ENCODE results near the gene LYRM7. TPM values are rescaled to one million over a fixed set of nuclear protein-coding genes. Genes with fewer than 3 reads are reported as not detected.
A peak's percentile ranks its signal among the peaks of the same experiment; 100 is the strongest.
"Not testable (repeated sequence)": the region's sequence is repeated elsewhere in the genome, so short reads cannot be mapped to it uniquely, and the experiment has no call there.

Gene LYRM7
- total RNA-seq (10 to 100 TPM; 12.6 to 30.5 TPM), polyA plus RNA-seq (ENCODE audit: insufficient read length in 2 of 2) (10 to 100 TPM; 15.1 to 21.9 TPM)
- long read RNA-seq, donor 1, full-length matches to known transcripts = 8 of 8 reads
- long read RNA-seq, donor 1, partial matches to known transcripts = 0 of 8 reads
- long read RNA-seq, donor 1, other reads (novel, unspliced or antisense) = 0 of 8 reads
- long read RNA-seq, donor 2, full-length matches to known transcripts = 2 of 2 reads
- long read RNA-seq, donor 2, partial matches to known transcripts = 0 of 2 reads
- long read RNA-seq, donor 2, other reads (novel, unspliced or antisense) = 0 of 2 reads
- long read RNA-seq, donor 3, full-length matches to known transcripts = 4 of 4 reads
- long read RNA-seq, donor 3, partial matches to known transcripts = 0 of 4 reads
- long read RNA-seq, donor 3, other reads (novel, unspliced or antisense) = 0 of 4 reads
- long read RNA-seq, donor 4, full-length matches to known transcripts = 2 of 2 reads
- long read RNA-seq, donor 4, partial matches to known transcripts = 0 of 2 reads
- long read RNA-seq, donor 4, other reads (novel, unspliced or antisense) = 0 of 2 reads

GRCh38 chr5:131170540-131171275 is at the start of gene LYRM7:
LYRM7 (plus strand) TSS chr5:131170944; CDS start chr5:131171021, 77 bp downstream.
- WGBS (ENCODE audit: insufficient coverage) = 0% methylated on average over 41 of the region's 42 CpGs
- Histone ChIP-seq H3K27me3 (ENCODE audit: control insufficient read depth, insufficient read depth, low read length) (no peaks in the 10 kb centered on the region), H3K4me3 (ENCODE audit: low read depth, low read length) (peak within 1 kb of the TSS; percentile 78), H3K36me3 (ENCODE audit: control insufficient read depth, insufficient read depth, low read length) (no peaks in the 10 kb centered on the region), H3K9me3 (ENCODE audit: control insufficient read depth, insufficient read depth, low read length) (no peaks in the 10 kb centered on the region), H3K27ac (ENCODE audit: low read depth, low read length) (peak within 1 kb of the TSS; percentile 83), H3K4me1 (ENCODE audit: control insufficient read depth, insufficient read depth, low read length) (peaks cover 8% of the 10 kb centered on the region)
- DNase-seq (ENCODE audit: low read depth in 4 of 6, low spot score in 6 of 6) = peak; percentile 96 to 100 (median 98)

- not testable (repeated sequence) for H3K9me3 ChIP-seq (ENCODE audit: control insufficient read depth, insufficient read depth, low read length); DNase-seq (ENCODE audit: low read depth in 4 of 6, low spot score in 6 of 6); H3K36me3 ChIP-seq (ENCODE audit: control insufficient read depth, insufficient read depth, low read length); H3K4me3 ChIP-seq (ENCODE audit: low read depth, low read length); H3K27me3 ChIP-seq (ENCODE audit: control insufficient read depth, insufficient read depth, low read length); H3K4me1 ChIP-seq (ENCODE audit: control insufficient read depth, insufficient read depth, low read length); H3K27ac ChIP-seq (ENCODE audit: low read depth, low read length)
- WGBS (ENCODE audit: insufficient coverage) = no CpG with 5 or more reads among the region's 2 CpGs
Measured at GRCh38 chr5:131127244-131127643, 43.5 kb upstream of the LYRM7 start.

GRCh38 chr5:131129306-131129705 is 41.4 kb upstream of the LYRM7 start:
- Histone ChIP-seq H3K9me3 (ENCODE audit: control insufficient read depth, insufficient read depth, low read length) (peaks cover 2% of the 10 kb centered on the region), H3K4me1 (ENCODE audit: control insufficient read depth, insufficient read depth, low read length) (no peaks in the 10 kb centered on the region), H3K4me3 (ENCODE audit: low read depth, low read length) (no peak overlapping the region), H3K27ac (ENCODE audit: low read depth, low read length) (no peak overlapping the region), H3K27me3 (ENCODE audit: control insufficient read depth, insufficient read depth, low read length) (no peaks in the 10 kb centered on the region), H3K36me3 (ENCODE audit: control insufficient read depth, insufficient read depth, low read length) (no peaks in the 10 kb centered on the region)
- no CpG with 5 or more reads among the region's 4 CpGs for WGBS (ENCODE audit: insufficient coverage)
- DNase-seq (ENCODE audit: low read depth in 4 of 6, low spot score in 6 of 6) = no peak

GRCh38 chr5:131133091-131133490 is 37.7 kb upstream of the LYRM7 start:
- no CpG with 5 or more reads among the region's 2 CpGs for WGBS (ENCODE audit: insufficient coverage)
- not testable (repeated sequence) for H3K4me1 ChIP-seq (ENCODE audit: control insufficient read depth, insufficient read depth, low read length); DNase-seq (ENCODE audit: low read depth in 4 of 6, low spot score in 6 of 6); H3K4me3 ChIP-seq (ENCODE audit: low read depth, low read length); H3K9me3 ChIP-seq (ENCODE audit: control insufficient read depth, insufficient read depth, low read length); H3K27ac ChIP-seq (ENCODE audit: low read depth, low read length); H3K27me3 ChIP-seq (ENCODE audit: control insufficient read depth, insufficient read depth, low read length); H3K36me3 ChIP-seq (ENCODE audit: control insufficient read depth, insufficient read depth, low read length)

GRCh38 chr5:131138406-131138805 is 32.3 kb upstream of the LYRM7 start:
- H3K27me3 ChIP-seq (ENCODE audit: control insufficient read depth, insufficient read depth, low read length); H3K4me3 ChIP-seq (ENCODE audit: low read depth, low read length); H3K9me3 ChIP-seq (ENCODE audit: control insufficient read depth, insufficient read depth, low read length); H3K36me3 ChIP-seq (ENCODE audit: control insufficient read depth, insufficient read depth, low read length); H3K27ac ChIP-seq (ENCODE audit: low read depth, low read length); H3K4me1 ChIP-seq (ENCODE audit: control insufficient read depth, insufficient read depth, low read length); DNase-seq (ENCODE audit: low read depth in 4 of 6, low spot score in 6 of 6): not testable (repeated sequence)
- WGBS (ENCODE audit: insufficient coverage) = 87% methylated on average over 3 of the region's 5 CpGs

GRCh38 chr5:131139321-131139720 is 31.4 kb upstream of the LYRM7 start:
- no peak overlapping the region for H3K4me3 ChIP-seq (ENCODE audit: low read depth, low read length)
- no peak for DNase-seq (ENCODE audit: low read depth in 4 of 6, low spot score in 6 of 6)
- no peaks in the 10 kb centered on the region for H3K4me1 ChIP-seq (ENCODE audit: control insufficient read depth, insufficient read depth, low read length)
- H3K36me3 ChIP-seq (ENCODE audit: control insufficient read depth, insufficient read depth, low read length) = no peaks in the 10 kb centered on the region
- H3K9me3 ChIP-seq (ENCODE audit: control insufficient read depth, insufficient read depth, low read length) = no peaks in the 10 kb centered on the region
- no peak overlapping the region for H3K27ac ChIP-seq (ENCODE audit: low read depth, low read length)
- no CpG with 5 or more reads among the region's 2 CpGs for WGBS (ENCODE audit: insufficient coverage)
- no peaks in the 10 kb centered on the region for H3K27me3 ChIP-seq (ENCODE audit: control insufficient read depth, insufficient read depth, low read length)

- Histone ChIP-seq H3K9me3 (ENCODE audit: control insufficient read depth, insufficient read depth, low read length) (no peaks in the 10 kb centered on the region), H3K4me3 (ENCODE audit: low read depth, low read length) (no peak overlapping the region), H3K27ac (ENCODE audit: low read depth, low read length) (no peak overlapping the region), H3K36me3 (ENCODE audit: control insufficient read depth, insufficient read depth, low read length) (no peaks in the 10 kb centered on the region), H3K27me3 (ENCODE audit: control insufficient read depth, insufficient read depth, low read length) (no peaks in the 10 kb centered on the region), H3K4me1 (ENCODE audit: control insufficient read depth, insufficient read depth, low read length) (no peaks in the 10 kb centered on the region)
- no peak for DNase-seq (ENCODE audit: low read depth in 4 of 6, low spot score in 6 of 6)
- no CpG with 5 or more reads among the region's 3 CpGs for WGBS (ENCODE audit: insufficient coverage)
Measured at GRCh38 chr5:131142970-131143617, 27.6 kb upstream of the LYRM7 start.

- H3K36me3 ChIP-seq (ENCODE audit: control insufficient read depth, insufficient read depth, low read length) = no peaks in the 10 kb centered on the region
- no peak overlapping the region for H3K27ac ChIP-seq (ENCODE audit: low read depth, low read length)
- no peaks in the 10 kb centered on the region for H3K4me1 ChIP-seq (ENCODE audit: control insufficient read depth, insufficient read depth, low read length)
- no peaks in the 10 kb centered on the region for H3K27me3 ChIP-seq (ENCODE audit: control insufficient read depth, insufficient read depth, low read length)
- no peaks in the 10 kb centered on the region for H3K9me3 ChIP-seq (ENCODE audit: control insufficient read depth, insufficient read depth, low read length)
- no peak for DNase-seq (ENCODE audit: low read depth in 4 of 6, low spot score in 6 of 6)
- no peak overlapping the region for H3K4me3 ChIP-seq (ENCODE audit: low read depth, low read length)
Measured at GRCh38 chr5:131147258-131147657, 23.5 kb upstream of the LYRM7 start.

GRCh38 chr5:131148835-131149234 is 21.9 kb upstream of the LYRM7 start:
- H3K27me3 ChIP-seq (ENCODE audit: control insufficient read depth, insufficient read depth, low read length) = no peaks in the 10 kb centered on the region
- whole genome bisulfite sequencing (ENCODE audit: insufficient coverage) = 82% methylated on average over 1 of the region's 2 CpGs
- no peaks in the 10 kb centered on the region for H3K36me3 ChIP-seq (ENCODE audit: control insufficient read depth, insufficient read depth, low read length)
- H3K9me3 ChIP-seq (ENCODE audit: control insufficient read depth, insufficient read depth, low read length) = no peaks in the 10 kb centered on the region
- no peak overlapping the region for H3K27ac ChIP-seq (ENCODE audit: low read depth, low read length)
- H3K4me3 ChIP-seq (ENCODE audit: low read depth, low read length) = no peak overlapping the region
- DNase-seq (ENCODE audit: low read depth in 4 of 6, low spot score in 6 of 6) = peak in 2 of 6 donors; percentile 15 to 16
- H3K4me1 ChIP-seq (ENCODE audit: control insufficient read depth, insufficient read depth, low read length) = no peaks in the 10 kb centered on the region

All from spinal cord (tissue), 10 donors.